IMR-90 (cell line): ENCODE measurements around the gene TSR3. TPM values are rescaled to one million over a fixed set of nuclear protein-coding genes. Genes with fewer than 3 reads are reported as not detected.

ENCODE experiments used
- ATAC-seq: fragments of 200-7000 bp; cut with Tn5 transposase; 2 replicates; pipeline ENCODE4 v1.9.1; 2020; ENCODE audit warnings: low read depth, mild to moderate bottlenecking, moderate library complexity
- BruUV-seq: library from RNA; stranded (reverse); fragments of 400-500 nt; replicated peaks from 2 replicates; lab custom pipeline; 2021; lab: Mats Ljungman, UMichigan
- CTCF ChIA-PET: fragments of 300-600 bp; formaldehyde crosslinking; extraction: SDS; loops from one replicate; lab custom pipeline; 2021; ENCODE audit warnings: antibody characterized with exemption; lab: Yijun Ruan, JAX
- POLR2A ChIA-PET: fragments of 300-600 bp; sonication (Branson Sonifier 250); formaldehyde crosslinking; loops from one replicate; lab custom pipeline; 2022; ENCODE audit warnings: antibody characterized with exemption; ENCODE audit not compliant: unreplicated experiment; lab: Charles Lee
- DNase-seq: peaks from one replicate; pipeline ENCODE4 v3.0.0; 2013
- H2AFZ ChIP-seq: replicated peaks from 2 replicates; pipeline ENCODE3; 2013; ENCODE audit warnings: low read length, mild to moderate bottlenecking; ENCODE audit not compliant: poor library complexity
- H2AK5ac ChIP-seq: 2 replicates; pipeline ENCODE4 v1.6.1; 2013; ENCODE audit warnings: low read depth, low read length, inconsistent platforms
- H2AK9ac ChIP-seq: replicated peaks from 2 replicates; pipeline ENCODE3; 2013; ENCODE audit warnings: mild to moderate bottlenecking, low read depth, low read length, moderate library complexity; ENCODE audit not compliant: poor library complexity
- H2BK120ac ChIP-seq: 2 replicates; pipeline ENCODE4 v1.6.1; 2013; ENCODE audit warnings: low read depth, low read length, inconsistent platforms
- H2BK15ac ChIP-seq: 3 replicates; pipeline ENCODE4 v1.6.1; 2013; ENCODE audit warnings: low read depth, low read length, inconsistent platforms
- H2BK20ac ChIP-seq: 2 replicates; pipeline ENCODE4 v1.6.1; 2013; ENCODE audit warnings: low read depth, mild to moderate bottlenecking, inconsistent platforms, low read length, moderate library complexity
- H2BK5ac ChIP-seq: 2 replicates; pipeline ENCODE4 v1.6.1; 2013; ENCODE audit warnings: mild to moderate bottlenecking, low read depth, low read length, inconsistent platforms; ENCODE audit not compliant: poor library complexity, severe bottlenecking
- H3K14ac ChIP-seq: replicated peaks from 2 replicates; pipeline ENCODE4 v1.6.1; 2013; ENCODE audit warnings: low read depth, low read length, inconsistent platforms
- H3K18ac ChIP-seq: 2 replicates; pipeline ENCODE4 v1.6.1; 2013; ENCODE audit warnings: low read depth, low read length, control low read depth
- H3K23ac ChIP-seq: 2 replicates; pipeline ENCODE4 v1.6.1; 2013; ENCODE audit warnings: low read depth, low read length, inconsistent platforms
- H3K27ac ChIP-seq: 2 replicates; pipeline ENCODE4 v1.5.1; 2013; ENCODE audit warnings: mild to moderate bottlenecking, control low read depth, low read length; ENCODE audit not compliant: insufficient read depth
- H3K27me3 ChIP-seq: 2 replicates; pipeline ENCODE4 v1.6.1; 2013; ENCODE audit warnings: low read length; ENCODE audit not compliant: control insufficient read depth, insufficient read depth
- H3K36me3 ChIP-seq: 2 replicates; pipeline ENCODE4 v1.6.1; 2013; ENCODE audit warnings: low read length, mixed read lengths; ENCODE audit not compliant: control insufficient read depth, insufficient read depth
- H3K4ac ChIP-seq: 2 replicates; pipeline ENCODE4 v1.6.1; 2013; ENCODE audit warnings: low read depth, low read length, inconsistent platforms
- H3K4me1 ChIP-seq: 2 replicates; pipeline ENCODE4 v1.6.1; 2013; ENCODE audit warnings: low read length, mixed read lengths; ENCODE audit not compliant: control insufficient read depth, insufficient read depth
- H3K4me2 ChIP-seq: 2 replicates; pipeline ENCODE4 v1.6.1; 2013; ENCODE audit warnings: low read depth, mild to moderate bottlenecking, control low read depth, low read length, moderate library complexity
- H3K4me3 ChIP-seq: 2 replicates; pipeline ENCODE4 v1.5.1; 2013; ENCODE audit warnings: low read depth, mild to moderate bottlenecking, control low read depth, low read length, moderate library complexity; ENCODE audit not compliant: insufficient read depth
- H3K56ac ChIP-seq: 2 replicates; pipeline ENCODE4 v1.6.1; 2013; ENCODE audit warnings: low read length, inconsistent platforms; ENCODE audit not compliant: insufficient read depth; ENCODE audit errors: extremely low read depth
- H3K79me1 ChIP-seq, 2 experiments: 2 replicates each; pipeline ENCODE4 v1.6.1; 2013; ENCODE audit warnings: low read length in 2 of 2, inconsistent platforms in 1 of 2, low read depth in 1 of 2
- H3K9ac ChIP-seq: 2 replicates; pipeline ENCODE4 v1.6.1; 2013; ENCODE audit warnings: low read depth, low read length, control low read depth
- H3K9me1 ChIP-seq: 2 replicates; pipeline ENCODE4 v1.6.1; 2013; ENCODE audit warnings: low read length, inconsistent platforms; ENCODE audit not compliant: insufficient read depth
- H3K9me3 ChIP-seq: 2 replicates; pipeline ENCODE4 v1.6.1; 2013; ENCODE audit warnings: low read length; ENCODE audit not compliant: control insufficient read depth, insufficient read depth
- H4K20me1 ChIP-seq: 2 replicates; pipeline ENCODE4 v1.6.1; 2013; ENCODE audit warnings: low read length, inconsistent platforms; ENCODE audit not compliant: insufficient read depth
- H4K5ac ChIP-seq: 2 replicates; pipeline ENCODE4 v1.6.1; 2013; ENCODE audit warnings: mild to moderate bottlenecking, low read depth, low read length, control low read depth
- H4K8ac ChIP-seq, 2 experiments: 2 replicates each; pipeline ENCODE4 v1.6.1; 2013; ENCODE audit warnings: low read depth in 2 of 2, low read length in 2 of 2, control low read depth in 1 of 2, inconsistent platforms in 1 of 2
- H4K91ac ChIP-seq: 2 replicates; pipeline ENCODE4 v1.6.1; 2013; ENCODE audit warnings: low read depth, low read length, inconsistent platforms; ENCODE audit not compliant: insufficient read depth
- BHLHE40 ChIP-seq: fragments of 150-350 bp; IDR thresholded peaks from 2 replicates; pipeline ENCODE4 v1.6.1; 2016; ENCODE audit warnings: mild to moderate bottlenecking, low read depth, low read length
- CEBPB ChIP-seq: IDR thresholded peaks from 2 replicates; pipeline ENCODE4 v1.6.1; 2012; ENCODE audit warnings: low read depth, low read length, improper control_type of control experiment
- CHD1 ChIP-seq: IDR thresholded peaks from 2 replicates; pipeline ENCODE4 v1.6.1; 2012; ENCODE audit warnings: low read depth, low read length, improper control_type of control experiment
- CTCF ChIP-seq: conservative IDR thresholded peaks from 2 replicates; pipeline ENCODE4 v1.5.1; 2012; ENCODE audit warnings: mild to moderate bottlenecking, low read depth, low read length, improper control_type of control experiment
- ELK1 ChIP-seq: fragments of 150-350 bp; IDR thresholded peaks from 2 replicates; pipeline ENCODE4 v1.6.1; 2016; ENCODE audit warnings: low read depth, mild to moderate bottlenecking, low read length, moderate library complexity, borderline replicate concordance
- MAFK ChIP-seq: IDR thresholded peaks from 2 replicates; pipeline ENCODE4 v1.6.1; 2012; ENCODE audit warnings: low read depth, low read length, improper control_type of control experiment
- MAZ ChIP-seq: IDR thresholded peaks from 2 replicates; pipeline ENCODE4 v1.6.1; 2012; ENCODE audit warnings: low read depth, mild to moderate bottlenecking, low read length, improper control_type of control experiment, moderate library complexity, borderline replicate concordance
- MXI1 ChIP-seq: IDR thresholded peaks from 2 replicates; pipeline ENCODE4 v1.6.1; 2012; ENCODE audit warnings: low read depth, mild to moderate bottlenecking, low read length, moderate library complexity, borderline replicate concordance
- NFE2L2 ChIP-seq: fragments of 150-350 bp; IDR thresholded peaks from 2 replicates; pipeline ENCODE4 v1.6.1; 2016; ENCODE audit warnings: low read depth, mild to moderate bottlenecking, low read length
- POLR2A ChIP-seq: IDR thresholded peaks from 2 replicates; pipeline ENCODE4 v1.6.1; 2012; ENCODE audit warnings: mild to moderate bottlenecking, low read depth, low read length
- RAD21 ChIP-seq: IDR thresholded peaks from 2 replicates; pipeline ENCODE4 v1.6.1; 2012; ENCODE audit warnings: low read length, improper control_type of control experiment
- RCOR1 ChIP-seq: IDR thresholded peaks from 2 replicates; pipeline ENCODE4 v1.6.1; 2012; ENCODE audit warnings: mild to moderate bottlenecking, low read length, improper control_type of control experiment; ENCODE audit not compliant: insufficient replicate concordance
- RFX5 ChIP-seq: IDR thresholded peaks from 2 replicates; pipeline ENCODE4 v1.8.0; 2012; ENCODE audit warnings: low read depth, mild to moderate bottlenecking, low read length, moderate library complexity
- SMC3 ChIP-seq: fragments of 150-350 bp; IDR thresholded peaks from 2 replicates; pipeline ENCODE4 v1.6.1; 2016; ENCODE audit warnings: low read depth, mild to moderate bottlenecking, antibody characterized with exemption, low read length, moderate library complexity
- USF2 ChIP-seq: fragments of 150-350 bp; IDR thresholded peaks from 2 replicates; pipeline ENCODE4 v1.6.1; 2017; ENCODE audit warnings: mild to moderate bottlenecking, antibody characterized with exemption, low read length, low read depth
- WGBS, 2 experiments: methylation state at CpG; one replicate each; pipeline versions ENCODE4 v1.1.5 to v1.1.7; 2013; ENCODE audit warnings: missing lambda C conversion rate in 2 of 2; ENCODE audit not compliant: insufficient read length in 1 of 2; ENCODE audit errors: extremely low coverage in 2 of 2; 5-methylcytosine and 5-hydroxymethylcytosine counted together
- dilution Hi-C: fragments of 300-500 bp; cut with HindIII; formaldehyde crosslinking; loops from one replicate; pipeline ENCODE4 v1.14.3; 2018; ENCODE audit warnings: low sequenced_read_pairs; ENCODE audit not compliant: unreplicated experiment
- in situ Hi-C: fragments of 300-500 bp; cut with MboI; formaldehyde crosslinking; loops from 3 replicates; pipeline ENCODE4 v1.14.3; 2019; ENCODE audit warnings: low sequenced_read_pairs, inconsistent platforms, mixed read lengths
- intact Hi-C: fragments of 100-400 bp; cut with micrococcal nuclease; formaldehyde crosslinking; loops from 2 replicates; pipeline ENCODE4 v1.10.0; 2022
- polyA plus RNA-seq, 3 experiments: library from polyadenylated mRNA; depleted of rRNA; stranded (reverse); fragments of >200 nt; gene quantifications; 2 replicates each; pipeline ENCODE4 v1.2.3, GENCODE V29; 2012; ENCODE audit warnings: low replicate concordance in 1 of 3
- total RNA-seq: library from RNA; depleted of rRNA; stranded (reverse); fragments of >200 nt; gene quantifications from 2 replicates; pipeline ENCODE4 v1.2.3, GENCODE V29; 2012

TSR3 gene
- total and polyA plus RNA-seq, 2 of the 4 experiments (the other 2 are of a cell fraction): 38.0 to 52.9 TPM

GRCh38 chr16:1333854-1334700 is 17.6 kb downstream of the TSR3 start:
- BruUV-seq: no TSS peak
- DNase-seq: no peak
- no peak overlapping the region for H3K4me2 ChIP-seq
- no peak overlapping the region for H2BK15ac ChIP-seq
- H3K36me3 ChIP-seq: no peaks in the 10 kb centered on the region
- H2BK20ac ChIP-seq: no peak overlapping the region
- no peak overlapping the region for H4K5ac ChIP-seq
- H3K4me3 ChIP-seq: peak overlapping the region; percentile 33
- H3K14ac ChIP-seq: no peak overlapping the region
- no peaks in the 10 kb centered on the region for H3K9me1 ChIP-seq
- no peak overlapping the region for H4K8ac ChIP-seq
- no peaks in the 10 kb centered on the region; the same call in 1 of the 2 replicates for H4K20me1 ChIP-seq
- no peak overlapping the region for H2AK5ac ChIP-seq
- no peak overlapping the region for H3K9ac ChIP-seq
- peaks cover 3% of the 10 kb centered on the region; the same call in 1 of the 2 replicates for H3K9me3 ChIP-seq
- no peak overlapping the region for H3K23ac ChIP-seq
- in situ Hi-C loops: no loop called here
- 1% methylated on average over 35 of the region's 78 CpGs; no CpG with 5 or more reads in 1 of the 2 experiments for WGBS, 2 experiments
- no peak overlapping the region for H3K18ac ChIP-seq
- H3K27ac ChIP-seq: no peak overlapping the region
- H3K27me3 ChIP-seq: peaks cover 55% of the 10 kb centered on the region
- ChIA-PET POLR2A (no interaction called here), CTCF (no interaction called here)
- intact Hi-C loops: no loop called here
- H3K4me1 ChIP-seq: peaks cover 7% of the 10 kb centered on the region
- no peak overlapping the region for H3K56ac ChIP-seq
- peak overlapping the region; percentile 28 for H2AK9ac ChIP-seq
- dilution Hi-C loops: no loop called here
- H4K91ac ChIP-seq: no peak overlapping the region
- no peak overlapping the region for H2BK120ac ChIP-seq
- H2BK5ac ChIP-seq: no peak overlapping the region
- H2AFZ ChIP-seq: peak overlapping the region; percentile 87
- no peak for ATAC-seq
- H3K4ac ChIP-seq: no peak overlapping the region
- H3K79me1 ChIP-seq: no peaks in the 10 kb centered on the region
- TF ChIP-seq MXI1: no peak
- no peak for TF ChIP-seq POLR2A
- TF ChIP-seq MAFK: no peak
- no peak for TF ChIP-seq RFX5
- no peak for TF ChIP-seq RCOR1
- TF ChIP-seq USF2: no peak
- no peak for TF ChIP-seq MAZ
- TF ChIP-seq CHD1: no peak
- no peak for TF ChIP-seq RAD21
- no peak for TF ChIP-seq BHLHE40
- TF ChIP-seq NFE2L2: no peak
- no peak for TF ChIP-seq CTCF
- TF ChIP-seq CEBPB: no peak
- no peak for TF ChIP-seq ELK1
- no peak for TF ChIP-seq SMC3
